IMR-90 (cell line): ENCODE data around the gene PTX3.

Experiments used
- CHD1 ChIP-seq: IDR thresholded peaks from 2 replicates; pipeline ENCODE4 v1.6.1; 2012; ENCODE audit warnings: low read depth, low read length, improper control_type of control experiment
- RAD21 ChIP-seq: IDR thresholded peaks from 2 replicates; pipeline ENCODE4 v1.6.1; 2012; ENCODE audit warnings: low read length, improper control_type of control experiment
- TF ChIP-seq, protein P1 (sequence below): conservative IDR thresholded peaks from 2 replicates; pipeline ENCODE4 v1.5.1; 2012; ENCODE audit warnings: mild to moderate bottlenecking, low read depth, low read length, improper control_type of control experiment

DNA sequence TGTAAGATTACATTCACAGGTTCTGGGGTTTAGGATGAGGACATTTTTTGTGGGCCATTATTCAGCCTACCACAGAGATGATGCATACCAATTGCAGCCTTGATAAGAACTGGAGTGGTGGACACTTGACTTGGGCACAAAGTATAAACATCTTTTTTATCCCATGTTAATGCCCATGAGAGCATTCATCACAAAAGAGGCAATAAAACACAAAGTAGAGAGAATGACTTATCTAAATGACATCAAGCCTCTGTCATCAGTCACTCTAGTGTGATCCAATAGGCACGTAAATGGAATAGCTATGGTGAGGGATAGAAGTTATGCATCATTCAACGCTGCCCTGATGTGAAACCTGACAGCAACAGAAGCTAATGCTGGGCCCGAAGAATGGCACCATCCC, 40.8 kb downstream of the PTX3 start:
- TF ChIP-seq RAD21 (no peak), CHD1 (no peak)
- TF ChIP-seq, protein P1, sequence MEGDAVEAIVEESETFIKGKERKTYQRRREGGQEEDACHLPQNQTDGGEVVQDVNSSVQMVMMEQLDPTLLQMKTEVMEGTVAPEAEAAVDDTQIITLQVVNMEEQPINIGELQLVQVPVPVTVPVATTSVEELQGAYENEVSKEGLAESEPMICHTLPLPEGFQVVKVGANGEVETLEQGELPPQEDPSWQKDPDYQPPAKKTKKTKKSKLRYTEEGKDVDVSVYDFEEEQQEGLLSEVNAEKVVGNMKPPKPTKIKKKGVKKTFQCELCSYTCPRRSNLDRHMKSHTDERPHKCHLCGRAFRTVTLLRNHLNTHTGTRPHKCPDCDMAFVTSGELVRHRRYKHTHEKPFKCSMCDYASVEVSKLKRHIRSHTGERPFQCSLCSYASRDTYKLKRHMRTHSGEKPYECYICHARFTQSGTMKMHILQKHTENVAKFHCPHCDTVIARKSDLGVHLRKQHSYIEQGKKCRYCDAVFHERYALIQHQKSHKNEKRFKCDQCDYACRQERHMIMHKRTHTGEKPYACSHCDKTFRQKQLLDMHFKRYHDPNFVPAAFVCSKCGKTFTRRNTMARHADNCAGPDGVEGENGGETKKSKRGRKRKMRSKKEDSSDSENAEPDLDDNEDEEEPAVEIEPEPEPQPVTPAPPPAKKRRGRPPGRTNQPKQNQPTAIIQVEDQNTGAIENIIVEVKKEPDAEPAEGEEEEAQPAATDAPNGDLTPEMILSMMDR = no peak
